HG03571 (cell line): ENCODE results near the gene RPS15.
"Not testable (repeated sequence)": the region's sequence is repeated elsewhere in the genome, so short reads cannot be mapped to it uniquely, and the experiment has no call there.

Experiments
- ATAC-seq: cut with Tn5 transposase; IDR thresholded peaks from one replicate; pipeline ENCODE4 v1.9.1; 2021; ENCODE audit not compliant: unreplicated experiment

RPS15 gene

DNA sequence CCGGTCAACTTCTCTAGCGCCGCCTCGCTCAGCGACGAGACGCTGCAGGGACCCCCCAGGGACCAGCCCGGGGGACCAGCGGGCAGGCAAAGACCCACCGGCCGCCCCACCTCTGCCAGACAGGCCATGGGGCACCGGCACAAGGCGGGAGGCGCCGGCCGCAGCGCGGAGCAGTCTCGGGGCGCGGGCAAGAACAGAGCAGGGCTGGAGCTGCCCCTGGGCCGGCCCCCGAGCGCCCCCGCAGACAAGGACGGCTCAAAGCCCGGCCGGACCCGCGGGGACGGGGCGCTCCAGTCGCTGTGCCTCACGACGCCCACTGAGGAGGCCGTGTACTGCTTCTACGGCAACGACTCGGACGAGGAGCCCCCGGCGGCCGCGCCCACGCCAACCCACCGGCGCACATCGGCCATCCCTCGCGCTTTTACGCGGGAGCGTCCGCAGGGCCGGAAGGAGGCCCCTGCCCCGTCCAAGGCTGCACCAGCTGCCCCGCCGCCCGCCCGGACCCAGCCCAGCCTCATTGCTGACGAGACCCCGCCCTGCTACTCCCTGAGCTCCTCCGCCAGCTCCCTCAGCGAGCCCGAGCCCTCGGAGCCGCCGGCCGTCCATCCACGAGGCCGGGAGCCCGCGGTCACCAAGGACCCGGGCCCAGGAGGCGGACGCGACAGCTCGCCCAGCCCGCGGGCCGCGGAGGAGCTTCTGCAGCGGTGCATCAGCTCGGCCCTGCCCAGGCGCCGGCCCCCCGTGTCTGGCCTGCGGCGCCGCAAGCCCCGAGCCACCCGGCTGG is 29.5 kb downstream of the RPS15 start:
- no peak for ATAC-seq

DNA sequence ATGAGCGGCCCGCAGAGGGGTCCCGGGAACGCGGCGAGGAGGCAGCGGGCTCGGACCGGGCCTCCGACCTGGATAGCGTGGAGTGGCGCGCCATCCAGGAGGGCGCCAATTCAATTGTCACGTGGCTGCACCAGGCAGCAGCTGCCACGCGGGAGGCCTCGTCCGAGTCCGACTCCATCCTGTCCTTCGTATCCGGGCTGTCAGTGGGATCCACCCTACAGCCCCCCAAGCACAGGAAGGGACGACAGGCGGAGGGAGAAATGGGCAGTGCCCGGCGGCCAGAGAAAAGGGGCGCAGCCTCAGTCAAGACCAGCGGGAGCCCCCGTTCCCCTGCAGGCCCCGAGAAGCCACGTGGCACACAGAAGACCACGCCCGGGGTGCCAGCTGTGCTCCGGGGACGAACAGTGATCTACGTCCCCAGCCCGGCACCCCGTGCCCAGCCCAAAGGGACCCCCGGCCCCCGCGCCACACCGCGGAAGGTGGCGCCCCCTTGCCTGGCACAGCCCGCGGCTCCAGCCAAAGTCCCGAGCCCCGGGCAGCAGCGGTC is 30.2 kb downstream of the RPS15 start:
- ATAC-seq, result no peak

DNA sequence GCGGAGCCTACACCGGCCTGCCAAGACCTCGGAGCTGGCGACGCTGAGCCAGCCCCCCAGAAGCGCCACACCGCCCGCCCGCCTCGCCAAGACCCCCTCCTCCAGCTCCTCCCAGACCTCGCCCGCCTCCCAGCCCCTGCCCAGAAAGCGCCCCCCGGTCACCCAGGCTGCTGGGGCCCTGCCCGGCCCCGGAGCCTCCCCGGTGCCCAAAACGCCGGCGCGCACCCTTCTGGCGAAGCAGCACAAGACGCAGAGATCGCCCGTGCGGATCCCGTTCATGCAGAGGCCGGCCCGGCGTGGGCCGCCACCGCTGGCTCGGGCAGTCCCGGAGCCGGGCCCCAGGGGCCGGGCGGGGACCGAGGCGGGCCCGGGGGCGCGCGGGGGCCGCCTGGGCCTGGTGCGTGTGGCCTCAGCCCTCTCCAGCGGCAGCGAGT is 30.6 kb downstream of the RPS15 start:
- no peak for ATAC-seq

DNA sequence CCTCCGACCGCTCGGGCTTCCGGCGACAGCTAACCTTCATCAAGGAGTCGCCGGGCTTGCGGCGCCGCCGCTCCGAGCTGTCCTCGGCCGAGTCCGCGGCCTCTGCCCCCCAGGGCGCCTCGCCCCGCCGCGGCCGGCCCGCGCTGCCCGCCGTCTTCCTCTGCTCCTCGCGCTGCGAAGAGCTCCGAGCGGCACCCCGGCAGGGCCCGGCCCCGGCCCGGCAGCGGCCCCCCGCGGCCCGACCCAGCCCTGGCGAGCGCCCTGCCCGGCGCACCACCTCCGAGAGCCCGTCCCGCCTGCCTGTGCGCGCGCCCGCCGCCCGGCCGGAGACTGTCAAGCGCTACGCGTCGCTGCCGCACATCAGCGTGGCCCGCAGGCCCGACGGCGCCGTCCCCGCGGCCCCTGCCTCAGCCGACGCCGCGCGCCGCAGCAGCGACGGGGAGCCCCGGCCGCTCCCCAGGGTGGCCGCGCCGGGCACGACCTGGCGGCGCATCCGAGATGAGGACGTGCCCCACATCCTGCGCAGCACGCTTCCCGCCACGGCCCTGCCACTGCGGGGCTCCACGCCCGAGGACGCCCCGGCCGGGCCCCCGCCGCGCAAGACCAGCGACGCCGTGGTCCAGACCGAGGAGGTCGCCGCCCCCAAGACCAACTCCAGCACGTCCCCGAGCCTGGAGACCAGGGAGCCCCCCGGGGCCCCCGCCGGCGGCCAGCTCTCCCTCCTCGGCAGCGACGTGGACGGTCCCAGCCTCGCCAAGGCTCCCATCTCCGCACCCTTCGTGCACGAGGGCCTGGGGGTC is 31.3 kb downstream of the RPS15 start:
- no peak for ATAC-seq

DNA sequence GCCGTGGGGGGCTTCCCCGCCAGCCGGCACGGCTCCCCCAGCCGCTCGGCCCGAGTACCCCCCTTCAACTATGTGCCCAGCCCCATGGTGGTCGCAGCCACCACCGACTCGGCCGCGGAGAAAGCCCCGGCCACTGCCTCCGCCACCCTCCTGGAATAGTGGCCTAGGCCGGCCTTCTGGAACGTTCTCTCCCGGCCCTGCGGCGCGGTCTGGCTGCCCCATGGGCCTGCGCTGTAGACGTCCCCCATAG is 31.8 kb downstream of the RPS15 start:
- ATAC-seq, result no peak

DNA sequence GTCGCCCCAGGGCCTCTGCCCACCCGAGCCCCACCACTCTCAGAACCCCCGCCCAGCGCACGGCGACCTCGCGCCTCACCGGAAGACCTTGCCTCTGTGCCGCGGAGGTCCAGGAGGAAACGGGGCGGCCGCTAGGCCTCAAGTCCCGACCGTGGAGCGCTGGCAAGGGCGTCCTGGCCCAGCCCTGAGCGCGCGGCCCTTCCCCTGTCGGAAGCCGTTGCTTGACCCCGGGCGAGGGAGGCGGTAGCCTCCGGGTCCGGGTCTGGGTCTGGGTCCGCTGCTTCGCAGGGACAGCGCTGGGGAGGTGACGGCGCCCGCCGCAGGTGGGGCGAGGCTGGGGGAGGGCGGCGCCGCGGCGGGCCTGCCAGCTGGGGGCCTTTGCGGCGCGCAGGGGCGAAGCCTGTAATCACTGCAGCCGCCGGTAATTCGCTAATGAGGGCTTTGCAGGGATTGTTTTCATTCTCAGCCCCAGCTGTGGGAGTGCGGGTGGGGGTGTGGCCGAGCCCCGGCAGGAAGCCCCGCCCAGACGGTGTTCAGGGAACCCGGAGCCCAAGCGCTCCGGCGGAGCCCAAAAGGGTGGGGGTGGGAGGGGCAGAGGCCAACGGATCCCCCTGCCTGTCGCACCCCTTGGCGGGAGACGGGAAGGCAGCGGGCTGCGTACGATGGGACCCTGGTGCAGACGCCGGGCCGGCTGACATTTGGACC is 32.3 kb downstream of the RPS15 start:
- ATAC-seq, result no peak

DNA sequence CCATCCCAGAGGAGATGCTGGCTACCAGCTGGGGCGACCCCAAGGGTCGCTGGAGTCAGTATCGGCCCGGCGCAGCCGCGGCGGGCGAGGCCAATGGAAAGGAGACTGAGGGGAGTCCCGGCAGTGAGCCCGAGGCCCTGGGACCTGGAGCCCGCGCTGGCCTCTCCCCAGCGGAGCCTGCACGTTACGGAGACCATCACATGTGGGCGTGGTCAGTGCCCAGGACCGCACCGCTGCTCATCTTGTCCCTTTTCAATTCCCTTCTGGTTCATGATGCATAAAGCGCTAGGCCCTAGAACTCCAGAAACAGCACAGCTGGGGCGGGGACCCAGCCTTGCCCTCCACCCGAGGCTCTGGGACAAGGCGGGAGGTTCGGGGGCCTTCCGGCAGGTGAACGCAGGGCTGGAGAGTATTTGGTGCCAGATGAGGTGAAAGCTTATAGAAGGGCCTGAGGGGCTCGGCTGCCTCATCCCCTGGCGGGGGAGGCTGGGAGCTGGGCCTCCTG is 32.9 kb downstream of the RPS15 start:
- no peak for ATAC-seq

DNA sequence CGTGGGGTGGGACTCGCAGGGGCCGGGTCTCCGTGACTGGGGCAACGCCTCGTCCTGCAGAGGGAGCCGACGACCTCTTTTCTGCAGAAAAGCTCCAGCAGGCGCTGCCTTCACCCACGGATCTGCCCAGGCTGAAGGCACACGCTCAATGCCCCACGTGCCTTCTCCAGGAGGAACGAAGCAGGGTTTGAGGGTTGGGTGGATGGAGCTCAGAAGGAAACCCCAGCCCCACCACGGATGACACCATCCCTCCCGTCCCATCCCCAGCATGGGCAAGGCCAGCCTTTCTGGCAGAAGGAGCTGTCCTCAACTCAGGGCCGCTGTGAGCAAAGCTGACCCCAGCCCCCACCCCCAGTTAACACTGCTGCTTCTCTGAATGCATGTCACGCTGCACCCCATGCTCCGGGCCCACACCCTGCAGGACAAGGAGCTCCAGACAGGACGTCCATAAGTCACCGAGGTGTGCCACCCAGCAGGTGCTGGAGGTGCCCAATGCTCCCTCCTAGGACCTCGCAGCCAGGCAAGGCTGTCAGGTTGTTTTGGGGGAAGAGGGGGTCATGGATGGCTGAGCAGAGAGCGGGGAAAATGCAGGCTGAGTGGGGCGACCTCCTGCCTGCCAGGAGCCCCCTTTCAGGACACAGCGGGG is 33.4 kb downstream of the RPS15 start:
- no peak for ATAC-seq

DNA sequence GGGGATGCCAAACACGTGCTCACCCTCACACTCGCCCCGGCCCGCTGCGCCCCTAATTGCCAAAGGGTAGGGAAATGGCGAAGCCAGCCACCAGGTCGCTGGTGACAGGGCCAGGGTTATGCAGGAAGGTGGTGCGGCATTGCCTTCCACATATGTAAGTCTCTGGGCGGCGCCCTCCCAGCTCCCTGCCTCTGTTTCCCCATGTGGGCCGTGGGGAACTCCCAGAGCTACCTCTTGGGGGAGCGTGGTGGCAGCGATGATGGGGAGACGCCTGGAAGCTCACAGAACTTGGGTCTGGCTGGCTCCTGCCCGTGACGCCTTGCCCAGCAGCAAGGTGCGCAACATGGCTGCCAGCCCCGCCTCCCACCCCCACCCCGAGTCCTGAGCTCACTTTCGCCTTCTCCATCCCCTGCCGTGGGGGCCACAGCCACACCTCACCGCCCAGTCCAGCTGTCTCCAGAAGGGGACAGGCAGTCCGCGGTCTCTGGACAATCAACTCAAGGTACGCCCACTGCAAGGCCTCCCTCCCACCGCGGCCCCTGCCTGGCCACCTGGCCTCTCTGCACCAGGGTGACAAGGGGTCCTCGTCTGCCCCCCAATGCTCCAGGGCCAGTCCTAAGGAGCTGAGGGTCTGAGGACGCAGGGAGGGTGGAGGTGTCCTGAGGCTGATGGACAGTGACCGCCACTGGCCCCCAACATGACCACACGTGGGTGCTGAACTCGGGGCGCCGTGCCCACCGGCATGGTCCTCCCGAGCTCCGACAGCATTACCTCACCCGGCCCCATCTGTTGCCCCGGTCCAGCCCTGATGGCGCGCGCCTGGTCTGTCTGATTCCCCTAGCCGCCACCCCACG is 34.3 kb downstream of the RPS15 start:
- ATAC-seq, result no peak

DNA sequence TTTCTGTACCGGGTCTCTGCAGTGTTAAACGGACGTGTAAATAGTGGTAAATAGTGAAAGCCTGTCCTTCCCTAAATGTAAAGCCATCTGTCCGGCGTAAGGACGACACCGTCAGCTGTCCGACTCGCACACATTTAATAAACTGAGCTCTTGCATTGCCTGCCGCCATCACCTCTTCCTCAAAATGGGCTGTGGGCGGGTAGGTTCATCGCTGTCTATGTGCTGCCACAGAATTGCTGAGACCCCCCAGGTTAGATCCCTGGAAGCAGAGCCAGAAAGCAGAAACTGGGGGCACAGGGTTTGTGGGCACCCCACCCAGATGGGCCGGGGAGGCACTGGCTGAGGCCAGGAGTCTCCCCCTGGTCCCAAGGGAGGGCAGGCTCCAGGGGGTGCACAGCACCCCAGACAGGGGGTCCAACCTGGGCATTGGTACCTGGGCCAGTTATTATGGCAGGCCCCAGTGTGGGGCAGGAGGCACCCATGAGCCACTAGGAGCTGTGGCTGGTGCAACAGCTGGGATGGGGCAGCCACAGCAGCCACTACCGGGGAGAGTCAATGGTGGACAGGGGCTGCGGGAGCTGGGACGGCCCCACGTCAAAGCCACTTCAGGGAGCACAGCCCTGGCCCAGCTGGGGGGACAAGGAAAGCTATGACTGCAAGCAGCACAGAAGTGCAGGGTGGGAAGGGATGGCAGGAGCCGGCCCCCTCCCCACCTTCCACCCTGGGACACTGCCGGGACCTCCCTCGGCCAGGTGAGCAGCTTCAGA is 35.1 kb downstream of the RPS15 start:
- no peak for ATAC-seq

DNA sequence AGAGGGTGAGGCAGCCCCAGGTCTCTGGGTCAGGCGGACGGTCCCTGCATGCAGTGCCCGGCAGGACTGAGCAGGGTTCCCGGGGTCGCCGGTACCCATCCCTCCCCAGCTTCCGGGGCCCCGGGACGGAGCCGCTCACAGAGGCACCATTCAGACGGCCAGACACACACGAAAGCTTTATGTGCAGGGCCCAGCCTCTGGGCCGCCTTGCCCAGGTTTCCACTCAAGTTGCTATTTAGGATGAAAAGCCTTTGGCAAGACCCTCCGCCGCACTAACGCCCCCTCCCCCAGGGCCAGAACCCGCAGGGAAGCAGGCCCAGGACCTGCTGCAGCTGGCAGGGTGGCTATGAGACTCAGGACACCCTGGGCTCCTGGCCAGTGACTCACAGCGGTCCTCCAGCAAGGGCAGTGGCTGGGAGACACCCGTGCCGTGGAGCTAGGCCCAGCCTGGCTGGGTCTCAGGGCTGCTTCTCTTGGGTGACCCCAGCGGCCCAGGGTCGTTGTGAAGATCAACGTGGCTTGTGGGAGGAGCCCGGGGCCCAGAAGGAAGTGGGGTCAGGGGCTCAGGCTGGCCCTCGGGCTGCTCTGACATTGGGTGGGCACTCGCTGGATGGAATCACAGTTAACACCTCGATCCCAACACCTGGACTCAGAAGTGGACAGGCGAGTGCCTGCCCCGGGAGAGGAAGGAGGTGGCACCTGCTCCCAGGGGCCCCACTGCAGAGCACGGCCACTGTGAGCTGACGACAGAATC is 36.0 kb downstream of the RPS15 start:
- no peak for ATAC-seq

DNA sequence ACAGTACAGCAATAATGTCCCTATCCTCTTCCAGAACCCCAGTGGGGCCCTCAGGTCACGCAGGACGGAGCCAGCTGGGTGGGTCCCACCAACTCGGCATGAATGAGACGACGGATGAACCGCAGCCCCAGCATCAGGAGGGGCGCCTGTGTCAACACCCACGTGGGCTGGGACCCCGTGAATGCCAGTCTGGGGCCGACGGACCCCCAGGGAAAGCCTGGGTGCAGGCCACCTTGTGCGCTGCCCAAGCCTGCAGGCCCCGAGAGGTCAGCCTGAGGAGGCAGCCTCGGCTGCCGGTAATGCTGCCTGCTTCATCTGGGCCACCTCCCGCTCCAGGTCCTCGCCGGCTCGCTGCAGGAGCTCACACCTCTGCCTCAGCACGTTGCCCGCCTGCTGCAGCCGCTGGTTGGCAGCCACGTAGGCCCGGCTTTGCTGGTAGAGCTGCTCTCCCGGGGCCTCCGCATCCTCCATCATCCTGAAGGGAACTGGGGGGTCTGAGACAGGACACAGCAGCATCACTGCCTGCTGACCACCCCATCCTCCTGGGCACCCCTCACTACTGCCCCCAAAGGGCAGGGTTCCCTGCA is 36.7 kb downstream of the RPS15 start:
- ATAC-seq, result no peak

DNA sequence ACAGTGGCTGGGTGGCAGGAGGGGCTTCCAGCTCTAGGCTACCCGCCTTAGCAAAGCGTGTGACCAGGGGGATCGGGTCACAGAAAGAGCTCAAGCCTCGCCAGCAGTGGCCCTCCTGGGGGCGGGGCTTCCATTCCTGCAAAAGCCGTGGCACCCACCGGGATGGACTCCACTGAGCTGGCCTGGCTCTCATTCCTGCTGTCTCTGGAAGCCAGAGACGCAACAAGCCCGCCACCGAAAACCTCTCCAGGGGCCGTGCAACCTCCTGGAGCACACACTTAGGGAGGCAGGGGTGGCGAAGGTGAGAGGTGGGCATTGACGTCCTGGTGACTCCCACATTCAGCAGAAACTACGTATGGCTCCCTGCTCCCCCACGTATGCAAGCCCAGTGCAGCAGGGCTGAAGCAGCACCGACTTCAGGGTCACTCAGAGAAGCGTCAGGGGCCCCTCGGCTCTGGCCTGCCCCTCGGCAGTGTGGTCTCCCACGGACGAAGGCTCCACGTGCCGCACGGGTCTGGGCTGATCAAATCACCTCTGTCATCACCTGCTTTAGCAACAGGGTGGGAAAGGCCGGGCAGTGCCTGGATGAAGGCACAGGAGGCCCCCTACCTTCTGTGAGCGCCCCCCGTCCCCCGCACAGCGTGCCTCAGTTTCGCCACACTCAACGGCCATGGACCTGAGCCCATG is 37.7 kb downstream of the RPS15 start:
- no peak for ATAC-seq

DNA sequence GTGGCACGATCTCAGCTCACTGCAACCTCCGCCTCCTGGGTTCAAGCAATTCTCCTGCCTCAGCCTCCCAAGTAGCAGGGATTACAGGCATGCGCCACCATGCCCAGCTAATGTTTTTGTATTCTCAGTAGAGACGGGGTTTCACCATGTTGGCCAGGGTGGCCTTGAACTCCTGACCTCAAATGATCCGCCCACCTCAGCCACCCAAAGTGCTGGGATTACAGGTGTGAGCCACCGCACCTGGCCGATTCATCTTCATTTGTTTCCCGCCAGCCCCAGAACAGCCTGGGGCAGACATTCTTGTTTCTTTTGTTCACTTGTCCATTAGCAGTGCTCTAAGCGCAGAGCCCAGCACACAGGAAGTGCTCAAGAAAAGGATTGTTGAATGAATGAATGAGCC is 38.9 kb downstream of the RPS15 start:
- ATAC-seq, result not testable (repeated sequence)

DNA sequence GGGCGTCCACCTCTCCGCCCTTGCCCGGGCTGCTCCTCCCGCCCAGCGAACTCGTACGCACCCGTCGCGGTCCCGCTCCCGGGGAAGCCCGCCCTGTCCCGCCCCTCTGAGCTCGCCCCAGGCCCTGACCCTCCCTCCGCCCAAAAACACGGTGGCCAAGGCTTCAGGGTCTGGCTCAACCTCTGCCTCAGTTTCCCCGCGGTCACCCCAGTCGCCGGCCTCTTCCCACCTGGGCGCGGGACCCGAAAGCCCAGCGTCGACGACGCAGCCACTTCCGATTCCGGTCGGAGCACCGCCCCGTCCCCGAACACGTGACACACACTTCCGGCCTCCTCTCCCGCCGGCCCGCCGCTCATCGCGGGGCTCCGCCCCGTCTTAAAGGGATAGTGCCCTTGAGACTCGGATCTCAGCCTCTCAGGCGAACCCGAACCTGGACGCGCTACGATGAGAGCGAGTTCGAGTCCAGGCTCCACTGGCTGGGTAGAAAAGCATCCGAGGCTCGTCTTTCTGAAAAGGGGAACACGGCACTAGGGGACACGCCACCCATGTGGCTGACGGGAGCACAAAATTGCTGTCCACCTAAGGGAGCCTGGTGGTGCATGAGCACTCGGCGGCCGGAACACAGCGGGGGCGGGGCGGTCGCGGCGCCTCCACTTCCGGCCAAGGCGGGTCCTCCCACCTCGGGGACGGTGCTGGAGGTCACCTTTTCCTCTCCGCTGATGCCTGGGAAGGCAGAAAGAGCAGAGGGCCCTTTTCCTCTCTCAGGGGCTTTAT is 40.9 kb downstream of the RPS15 start, which contains the start of gene C19orf25:
TSS of gene C19orf25 (minus strand) at position 282 of the 774 bp plus-strand sequence. CDS start 312 bp downstream, outside the sequence.
- ATAC-seq, result peak; percentile 60

DNA sequence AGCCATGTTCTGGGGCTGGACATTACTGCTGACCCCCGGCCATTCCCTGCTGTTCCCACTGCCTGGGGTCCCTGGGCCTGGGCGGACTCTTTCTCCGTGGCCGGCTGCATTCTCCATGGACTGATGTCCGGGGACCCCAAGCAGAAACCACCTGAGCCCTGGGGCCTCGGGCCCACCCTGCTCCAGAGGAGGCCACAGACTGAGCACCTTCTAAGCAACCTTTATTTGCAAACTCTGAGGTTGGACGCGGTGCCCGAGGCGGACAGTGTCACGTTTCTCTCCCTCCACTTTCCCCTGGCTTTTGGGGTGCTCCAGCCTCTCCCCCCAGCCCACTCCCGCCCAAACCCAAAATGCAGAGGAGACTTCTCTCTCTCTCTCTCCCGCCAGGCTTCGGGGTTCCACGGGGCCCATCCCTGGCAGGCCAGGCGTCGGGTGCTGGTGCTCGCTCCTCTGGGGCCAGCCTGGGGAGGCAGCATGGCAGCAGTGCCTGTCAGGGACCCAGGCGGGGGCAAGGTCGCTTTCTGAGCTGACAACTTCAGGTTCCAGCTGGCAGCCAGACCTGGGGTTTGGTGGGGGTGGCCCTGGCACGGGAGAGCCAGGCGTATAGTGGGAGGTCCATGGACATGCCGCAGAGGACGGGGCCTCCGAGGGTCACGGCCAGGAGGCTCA is 43.2 kb downstream of the RPS15 start:
- ATAC-seq, result no peak
